Measurements from ENCODE around the gene RAB4B.

GRCh38 chr19:40800997-40801377 lies 22.9 kb downstream of the RAB4B start:
- TF ChIP-seq POLR2AphosphoS5 (IDR thresholded peaks at IDR 0.05; ENCODE audit: low read depth, low read length), result no peak
- TF ChIP-seq REST (IDR thresholded peaks at IDR 0.05; ENCODE audit: insufficient read depth in 1 of 2, low read depth in 2 of 2, low read length in 2 of 2), result no peak
